Breast epithelium (tissue), 4 donors: ENCODE measurements around the gene SLC49A4. TPM values are rescaled to one million over a fixed set of nuclear protein-coding genes. Genes with fewer than 3 reads are reported as not detected.

Experiments used
- DNase-seq, 2 donors: peaks; one replicate each; pipeline ENCODE4 v3.0.0-alpha.2; 2019; ENCODE audit warnings: low spot score in 2 of 2
- H3K27ac ChIP-seq, 2 donors: fragments of 200-600 bp; sonication (generic) in 1 of 2; one replicate each; pipeline ENCODE4 v1.5.1; 2016 to 2019; ENCODE audit warnings: mild to moderate bottlenecking in 1 of 2
- H3K27me3 ChIP-seq, 2 donors: fragments of 200-600 bp; sonication (generic) in 1 of 2; one replicate each; pipeline versions ENCODE4 v1.5.1 to v1.6.0; 2017 to 2019; ENCODE audit warnings: control low read depth in 1 of 2, mild to moderate bottlenecking in 1 of 2
- H3K36me3 ChIP-seq: fragments of 200-600 bp; one replicate; pipeline ENCODE4 v1.5.1; 2019
- H3K4me1 ChIP-seq, 2 donors: fragments of 200-600 bp; sonication (generic); one replicate each; pipeline ENCODE4 v1.5.1; 2016 to 2019; ENCODE audit warnings: control low read depth in 1 of 2
- H3K4me3 ChIP-seq, 3 donors: fragments of 200-600 bp; sonication (generic); 1 replicate in 2 of 3; 2 replicates in 1 of 3; pipeline ENCODE4 v1.5.1; 2016 to 2019; ENCODE audit warnings: mild to moderate bottlenecking in 3 of 3, moderate library complexity in 2 of 3
- H3K9me3 ChIP-seq, 2 donors: fragments of 200-600 bp; sonication (generic) in 1 of 2; one replicate each; pipeline ENCODE4 v1.5.1; 2016 to 2019; ENCODE audit warnings: control low read depth in 1 of 2
- CTCF ChIP-seq, 3 donors: fragments of 450-650 bp; IDR thresholded peaks; one replicate each; pipeline ENCODE4 v1.5.1; 2016 to 2017; ENCODE audit warnings: antibody characterized with exemption in 3 of 3, mild to moderate bottlenecking in 3 of 3, moderate library complexity in 3 of 3
- POLR2A ChIP-seq: fragments of 450-650 bp; IDR thresholded peaks from one replicate; pipeline ENCODE4 v1.6.1; 2016; ENCODE audit warnings: antibody characterized with exemption, mild to moderate bottlenecking, moderate library complexity
- POLR2AphosphoS5 ChIP-seq, 3 donors: sonication (generic); formaldehyde crosslinking; IDR thresholded peaks; one replicate each; pipeline ENCODE4 v1.6.1; 2017; ENCODE audit warnings: antibody characterized with exemption in 3 of 3
- intact Hi-C: fragments of 100-400 bp; cut with DNase I; formaldehyde crosslinking; loops from one replicate; pipeline ENCODE4 v1.15.1; 2023; ENCODE audit warnings: low total_unique reads
- total RNA-seq, 3 donors: library from RNA; depleted of rRNA; stranded (reverse); fragments of >200 nt; gene quantifications; one replicate each; pipeline ENCODE4 v1.1.0, GENCODE V29; 2016

The SLC49A4 gene
- total RNA-seq, 3 donors from 2014 or later = 14.1 to 17.7 (median 17.6) TPM

GRCh38 chr3:122927726-122928125 lies 132.9 kb downstream of the SLC49A4 start:
- TF ChIP-seq POLR2A = no peak
- TF ChIP-seq CTCF (IDR thresholded peaks at IDR 0.05) = no peak
- no peak for TF ChIP-seq POLR2AphosphoS5 (IDR thresholded peaks at IDR 0.05)
- peaks cover 0 to 9% of the 10 kb centered on the region in 2 donors for H3K27me3 ChIP-seq
- H3K9me3 ChIP-seq = no peaks in the 10 kb centered on the region
- H3K4me3 ChIP-seq = no peak overlapping the region
- H3K36me3 ChIP-seq = no peaks in the 10 kb centered on the region
- no peaks in the 10 kb centered on the region for H3K4me1 ChIP-seq
- no peak for DNase-seq
- no peak overlapping the region for H3K27ac ChIP-seq
- intact Hi-C loops = no loop called here

GRCh38 chr3:122928396-122929187 lies 133.7 kb downstream of the SLC49A4 start:
- TF ChIP-seq POLR2A (no peak), POLR2AphosphoS5 (IDR thresholded peaks at IDR 0.05) (no peak), CTCF (IDR thresholded peaks at IDR 0.05) (no peak)
- Histone ChIP-seq H3K36me3 (no peaks in the 10 kb centered on the region), H3K4me1 (no peaks in the 10 kb centered on the region), H3K27me3 (peaks cover 0 to under 1% of the 10 kb centered on the region in 2 donors), H3K27ac (no peak overlapping the region), H3K9me3 (no peaks in the 10 kb centered on the region), H3K4me3 (no peak overlapping the region)
- intact Hi-C loops = no loop called here
- no peak for DNase-seq

GRCh38 chr3:122929188-122930062 lies 134.6 kb downstream of the SLC49A4 start:
- no peaks in the 10 kb centered on the region for H3K27me3 ChIP-seq
- H3K27ac ChIP-seq = no peak overlapping the region
- no peak overlapping the region for H3K4me3 ChIP-seq
- no peak for DNase-seq
- H3K36me3 ChIP-seq = no peaks in the 10 kb centered on the region
- TF ChIP-seq CTCF (IDR thresholded peaks at IDR 0.05) = no peak
- TF ChIP-seq POLR2A = no peak
- no peak for TF ChIP-seq POLR2AphosphoS5 (IDR thresholded peaks at IDR 0.05)
- no peaks in the 10 kb centered on the region for H3K4me1 ChIP-seq
- intact Hi-C loops = loop anchor here (10.0 kb wide), 1 partner anchor 1165 kb away; no protein-coding TSS in a partner anchor
- H3K9me3 ChIP-seq = no peaks in the 10 kb centered on the region

GRCh38 chr3:122930063-122930997 lies 135.5 kb downstream of the SLC49A4 start:
- DNase-seq = no peak
- Histone ChIP-seq H3K4me1 (no peaks in the 10 kb centered on the region), H3K4me3 (no peak overlapping the region), H3K27me3 (no peaks in the 10 kb centered on the region), H3K27ac (no peak overlapping the region), H3K36me3 (no peaks in the 10 kb centered on the region), H3K9me3 (no peaks in the 10 kb centered on the region)
- intact Hi-C loops = loop anchor here (10.0 kb wide), 1 partner anchor 1166 kb away; no protein-coding TSS in a partner anchor
- TF ChIP-seq CTCF (IDR thresholded peaks at IDR 0.05) = no peak
- TF ChIP-seq POLR2AphosphoS5 (IDR thresholded peaks at IDR 0.05) = no peak
- TF ChIP-seq POLR2A = no peak

Other genes with a start within 250 kb of the SLC49A4 start
- gene PARP9, start 230.8 kb upstream of the SLC49A4 start, total RNA-seq = 10 to 100 TPM; 17.4 to 55.1 (median 39.7) TPM
- gene DTX3L, start 230.7 kb upstream of the SLC49A4 start, total RNA-seq = 10 to 100 TPM; 19.0 to 30.1 (median 29.2) TPM
- 1 to 10 TPM; 2.9 to 5.6 (median 5.4) TPM for gene PARP15, start 217.4 kb upstream of the SLC49A4 start, total RNA-seq
- 10 to 100 TPM; 42.9 to 57.0 (median 49.8) TPM for gene PARP14, start 114.2 kb upstream of the SLC49A4 start, total RNA-seq
- gene HSPBAP1, start 1.2 kb upstream of the SLC49A4 start, total RNA-seq = 10 to 100 TPM; 11.7 to 18.6 (median 15.7) TPM
- gene SEMA5B, start 232.7 kb downstream of the SLC49A4 start, total RNA-seq = under 1 TPM; 0.15 to 0.33 (median 0.32) TPM